ENCODE results near the gene PAFAH2. TPM values are rescaled to one million over a fixed set of nuclear protein-coding genes. Genes with fewer than 3 reads are reported as not detected.
"Not testable (repeated sequence)": the region's sequence is repeated elsewhere in the genome, so short reads cannot be mapped to it uniquely, and the experiment has no call there.

Gene PAFAH2
- total RNA-seq, 1 donor, result 9.8 TPM

- TF ChIP-seq CTCF (IDR thresholded peaks at IDR 0.05; ENCODE audit: insufficient read depth, low read length), result no peak
- DNase-seq (ENCODE audit: low read depth), result no peak
- H3K4me3 ChIP-seq (ENCODE audit: low read depth, low read length), result no peak overlapping the region
Measured at GRCh38 chr1:25955553-25955952, 42.3 kb downstream of the PAFAH2 start.

GRCh38 chr1:25954282-25954938 is 43.5 kb downstream of the PAFAH2 start:
- no peak overlapping the region for H3K4me3 ChIP-seq (ENCODE audit: low read depth, low read length)
- TF ChIP-seq CTCF (IDR thresholded peaks at IDR 0.05; ENCODE audit: insufficient read depth, low read length), result no peak
- DNase-seq (ENCODE audit: low read depth), result no peak

- H3K4me3 ChIP-seq (ENCODE audit: low read depth, low read length), result no peak overlapping the region
- DNase-seq (ENCODE audit: low read depth), result peak; percentile 83
- TF ChIP-seq CTCF (IDR thresholded peaks at IDR 0.05; ENCODE audit: insufficient read depth, low read length), result no peak
Measured at GRCh38 chr1:25952841-25953401, 44.9 kb downstream of the PAFAH2 start.

GRCh38 chr1:25948641-25949040 is 49.2 kb downstream of the PAFAH2 start:
- no peak for DNase-seq (ENCODE audit: low read depth)
- no peak overlapping the region for H3K4me3 ChIP-seq (ENCODE audit: low read depth, low read length)
- TF ChIP-seq CTCF (IDR thresholded peaks at IDR 0.05; ENCODE audit: insufficient read depth, low read length), result no peak

GRCh38 chr1:25947027-25947426 is 50.8 kb downstream of the PAFAH2 start:
- H3K4me3 ChIP-seq (ENCODE audit: low read depth, low read length), result no peak overlapping the region
- TF ChIP-seq CTCF (IDR thresholded peaks at IDR 0.05; ENCODE audit: insufficient read depth, low read length), result no peak
- DNase-seq (ENCODE audit: low read depth), result no peak

- H3K4me3 ChIP-seq (ENCODE audit: low read depth, low read length), result no peak overlapping the region
- no peak for DNase-seq (ENCODE audit: low read depth)
- no peak for TF ChIP-seq CTCF (IDR thresholded peaks at IDR 0.05; ENCODE audit: insufficient read depth, low read length)
Measured at GRCh38 chr1:25945761-25946160, 52.1 kb downstream of the PAFAH2 start.

GRCh38 chr1:25944986-25945385 is 52.9 kb downstream of the PAFAH2 start:
- no peak for TF ChIP-seq CTCF (IDR thresholded peaks at IDR 0.05; ENCODE audit: insufficient read depth, low read length)
- DNase-seq (ENCODE audit: low read depth), result peak; percentile 62
- H3K4me3 ChIP-seq (ENCODE audit: low read depth, low read length), result no peak overlapping the region

- not testable (repeated sequence) for DNase-seq (ENCODE audit: low read depth)
Measured at GRCh38 chr1:25943511-25943910, 54.4 kb downstream of the PAFAH2 start.

More at GRCh38 chr1:25943511-25943910, 54.4 kb downstream of the PAFAH2 start:
- not testable (repeated sequence) for H3K4me3 ChIP-seq (ENCODE audit: low read depth, low read length)

Measured in fibroblast of the aortic adventitia (primary cell).